ENCODE data around the gene EIF1. TPM values are rescaled to one million over a fixed set of nuclear protein-coding genes. Genes with fewer than 3 reads are reported as not detected.

Gene EIF1
- polyA plus RNA-seq, 1 donor (not counting 4 experiments of a cell fraction or from before 2014, with no cell fraction given): 308 TPM

GRCh38 chr17:41678907-41679739 is 9.6 kb upstream of the EIF1 start:
- peaks cover 23% of the 10 kb centered on the region for H3K4me1 ChIP-seq (ENCODE audit: control insufficient read depth, extremely low read depth, insufficient read depth, low read length)
- H3K4me2 ChIP-seq (ENCODE audit: control insufficient read depth, extremely low read depth, insufficient read depth, low read depth, low read length): peak overlapping the region; percentile 89
- peak overlapping the region; percentile 83 for H2AFZ ChIP-seq (ENCODE audit: control insufficient read depth, low read length)
- no peaks in the 10 kb centered on the region for H4K20me1 ChIP-seq (ENCODE audit: control insufficient read depth, extremely low read depth, insufficient read depth, low read length)
- no peaks in the 10 kb centered on the region for H3K9me3 ChIP-seq (ENCODE audit: control insufficient read depth, low read depth, low read length)
- dilution Hi-C loops (cut with MboI; ENCODE audit: extremely low pct_ligation_motif_present, low sequenced_read_pairs): no loop called here
- H3K9me1 ChIP-seq (ENCODE audit: control insufficient read depth, extremely low read depth, insufficient read depth, low read length): no peaks in the 10 kb centered on the region
- H3K9ac ChIP-seq (ENCODE audit: control insufficient read depth, extremely low read depth, insufficient read depth, low read length): peak overlapping the region; percentile 55
- peak overlapping the region in 2 of 3 experiments; percentile 66 to 68 for H3K4me3 ChIP-seq (ENCODE audit: control insufficient read depth in 2 of 3, extremely low read depth in 1 of 3, insufficient read depth in 2 of 3, low read depth in 1 of 3, low read length in 3 of 3)
- FAIRE-seq (peak; percentile 61), DNase-seq (ENCODE audit: low read depth, low spot score) (no peak)
- no peaks in the 10 kb centered on the region for H3K27me3 ChIP-seq (ENCODE audit: control insufficient read depth, extremely low read depth, insufficient read depth, low read length)
- H3K79me2 ChIP-seq (ENCODE audit: control insufficient read depth, insufficient read depth, low read length): no peaks in the 10 kb centered on the region
- peak overlapping the region; percentile 86 for H3K27ac ChIP-seq (ENCODE audit: control insufficient read depth, insufficient read depth, low read length)
- H3K36me3 ChIP-seq (ENCODE audit: control insufficient read depth in 2 of 2, extremely low read depth in 1 of 2, insufficient read depth in 2 of 2, low read length in 2 of 2): no peaks in the 10 kb centered on the region
- peak in 1 of 3 experiments; percentile 41 for TF ChIP-seq CTCF (optimal IDR thresholded peaks at IDR 0.05 in 1 of 3, IDR thresholded peaks at IDR 0.05 in 1 of 3, conservative IDR thresholded peaks at IDR 0.05 in 1 of 3; ENCODE audit: extremely low read depth in 1 of 3, insufficient read depth in 2 of 3, low read length in 3 of 3)
- no peak for TF ChIP-seq EZH2 (IDR thresholded peaks at IDR 0.05; ENCODE audit: low read length)

DNA sequence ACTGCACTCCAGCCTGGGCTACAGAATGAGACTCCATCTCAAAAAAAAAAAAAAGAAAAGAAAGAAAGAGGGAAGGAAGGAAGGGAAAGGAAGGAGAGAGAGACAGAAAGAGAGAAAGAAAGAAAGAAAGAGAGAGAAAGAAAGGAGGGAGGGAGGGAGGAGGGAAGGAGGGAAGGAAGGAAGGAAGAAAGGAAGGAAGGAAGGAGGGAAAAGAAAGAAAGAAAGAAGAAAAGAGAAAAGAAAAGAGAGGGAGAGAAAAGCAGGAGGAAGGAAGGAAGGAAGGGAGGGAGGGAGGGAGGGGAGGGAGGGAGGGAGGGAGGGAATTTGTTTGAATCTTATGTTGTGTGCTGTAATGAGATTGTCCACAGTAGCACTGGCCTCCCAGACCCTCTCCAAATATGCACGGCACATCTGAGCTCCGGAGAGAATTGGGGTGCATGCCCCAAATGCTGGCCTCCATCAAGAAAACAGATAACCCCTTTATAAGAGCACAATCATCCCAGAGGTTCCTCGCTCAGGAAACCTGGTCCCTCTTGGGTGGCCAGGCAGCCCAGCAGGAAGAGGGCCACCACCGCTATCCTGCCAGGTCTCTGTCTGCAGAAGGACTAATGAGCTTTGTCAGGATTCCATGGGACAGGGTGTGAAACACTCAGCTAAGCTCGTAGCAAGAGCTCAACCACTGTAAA is 8.8 kb upstream of the EIF1 start:
- Histone ChIP-seq H3K4me3 (ENCODE audit: control insufficient read depth in 2 of 3, extremely low read depth in 1 of 3, insufficient read depth in 2 of 3, low read depth in 1 of 3, low read length in 3 of 3) (no peak overlapping the region), H3K9ac (ENCODE audit: control insufficient read depth, extremely low read depth, insufficient read depth, low read length) (no peak overlapping the region), H2AFZ (ENCODE audit: control insufficient read depth, low read length) (no peak overlapping the region), H3K27me3 (ENCODE audit: control insufficient read depth, extremely low read depth, insufficient read depth, low read length) (no peaks in the 10 kb centered on the region), H3K4me2 (ENCODE audit: control insufficient read depth, extremely low read depth, insufficient read depth, low read depth, low read length) (no peak overlapping the region), H3K27ac (ENCODE audit: control insufficient read depth, insufficient read depth, low read length) (no peak overlapping the region), H3K79me2 (ENCODE audit: control insufficient read depth, insufficient read depth, low read length) (no peaks in the 10 kb centered on the region), H3K9me3 (ENCODE audit: control insufficient read depth, low read depth, low read length) (no peaks in the 10 kb centered on the region), H4K20me1 (ENCODE audit: control insufficient read depth, extremely low read depth, insufficient read depth, low read length) (no peaks in the 10 kb centered on the region), H3K36me3 (ENCODE audit: control insufficient read depth in 2 of 2, extremely low read depth in 1 of 2, insufficient read depth in 2 of 2, low read length in 2 of 2) (no peaks in the 10 kb centered on the region), H3K4me1 (ENCODE audit: control insufficient read depth, extremely low read depth, insufficient read depth, low read length) (peaks cover 23% of the 10 kb centered on the region), H3K9me1 (ENCODE audit: control insufficient read depth, extremely low read depth, insufficient read depth, low read length) (no peaks in the 10 kb centered on the region)
- TF ChIP-seq EZH2 (IDR thresholded peaks at IDR 0.05; ENCODE audit: low read length) (no peak), CTCF (optimal IDR thresholded peaks at IDR 0.05 in 1 of 3, IDR thresholded peaks at IDR 0.05 in 1 of 3, conservative IDR thresholded peaks at IDR 0.05 in 1 of 3; ENCODE audit: extremely low read depth in 1 of 3, insufficient read depth in 2 of 3, low read length in 3 of 3) (no peak)
- no peak for DNase-seq (ENCODE audit: low read depth, low spot score)
- no peak for FAIRE-seq
- dilution Hi-C loops (cut with MboI; ENCODE audit: extremely low pct_ligation_motif_present, low sequenced_read_pairs): no loop called here
